ENCODE measurements around the gene GPR39. TPM values are rescaled to one million over a fixed set of nuclear protein-coding genes. Genes with fewer than 3 reads are reported as not detected.

Gene GPR39
- total and polyA plus RNA-seq, 8 donors, result 3.9 to 24.4 (median 4.6) TPM

DNA sequence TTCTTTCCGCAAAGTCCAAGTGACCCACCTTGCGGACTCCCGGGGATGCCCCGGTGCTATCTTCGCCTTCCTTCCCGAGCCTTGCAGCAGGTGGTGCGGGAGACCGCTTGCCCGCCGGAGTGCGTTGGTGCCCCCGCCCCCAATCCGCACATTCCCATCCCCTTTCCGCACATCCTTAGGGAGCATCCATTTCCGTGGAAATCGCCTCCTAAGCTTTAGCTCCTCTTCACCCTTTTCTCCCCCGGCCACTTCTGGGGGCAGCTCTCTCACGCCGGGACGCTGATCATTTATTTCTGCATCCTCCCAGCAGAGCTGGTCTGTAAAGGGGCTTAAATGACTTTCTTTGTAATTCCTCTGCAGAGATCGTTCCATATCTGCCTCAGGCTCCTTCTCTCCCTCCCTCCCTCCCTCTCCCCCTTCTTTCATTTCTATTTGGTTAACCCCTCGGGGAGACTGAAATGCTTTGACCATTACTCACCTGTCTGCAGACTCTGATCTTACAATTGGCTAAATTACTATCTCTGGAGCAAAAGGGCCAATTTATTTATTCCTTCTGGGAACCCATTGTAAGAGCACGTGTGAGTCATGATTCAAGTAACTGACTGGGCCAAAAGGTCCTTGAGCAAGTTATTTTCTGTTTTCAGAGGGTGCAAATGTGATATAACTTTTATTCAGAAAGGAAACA, 254.7 kb downstream of the GPR39 start:
- peak in 1 of 4 donors; percentile 65 for DNase-seq
- no peak overlapping the region for H3K27ac ChIP-seq
- H3K27me3 ChIP-seq, result peaks cover 21 to 55% of the 10 kb centered on the region in 2 donors
- H3K4me1 ChIP-seq, result peaks cover 3 to 29% of the 10 kb centered on the region in 2 donors
- no peaks in the 10 kb centered on the region for H3K36me3 ChIP-seq
- intact Hi-C loops (cut with DNase I), result no loop called here
- TF ChIP-seq, protein P1, sequence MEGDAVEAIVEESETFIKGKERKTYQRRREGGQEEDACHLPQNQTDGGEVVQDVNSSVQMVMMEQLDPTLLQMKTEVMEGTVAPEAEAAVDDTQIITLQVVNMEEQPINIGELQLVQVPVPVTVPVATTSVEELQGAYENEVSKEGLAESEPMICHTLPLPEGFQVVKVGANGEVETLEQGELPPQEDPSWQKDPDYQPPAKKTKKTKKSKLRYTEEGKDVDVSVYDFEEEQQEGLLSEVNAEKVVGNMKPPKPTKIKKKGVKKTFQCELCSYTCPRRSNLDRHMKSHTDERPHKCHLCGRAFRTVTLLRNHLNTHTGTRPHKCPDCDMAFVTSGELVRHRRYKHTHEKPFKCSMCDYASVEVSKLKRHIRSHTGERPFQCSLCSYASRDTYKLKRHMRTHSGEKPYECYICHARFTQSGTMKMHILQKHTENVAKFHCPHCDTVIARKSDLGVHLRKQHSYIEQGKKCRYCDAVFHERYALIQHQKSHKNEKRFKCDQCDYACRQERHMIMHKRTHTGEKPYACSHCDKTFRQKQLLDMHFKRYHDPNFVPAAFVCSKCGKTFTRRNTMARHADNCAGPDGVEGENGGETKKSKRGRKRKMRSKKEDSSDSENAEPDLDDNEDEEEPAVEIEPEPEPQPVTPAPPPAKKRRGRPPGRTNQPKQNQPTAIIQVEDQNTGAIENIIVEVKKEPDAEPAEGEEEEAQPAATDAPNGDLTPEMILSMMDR (IDR thresholded peaks at IDR 0.05), result no peak
- ATAC-seq, result peak; percentile 8
- no peaks in the 10 kb centered on the region for H3K9me3 ChIP-seq
- H3K4me3 ChIP-seq, result peak overlapping the region in 1 of 2 donors; percentile 45

DNA sequence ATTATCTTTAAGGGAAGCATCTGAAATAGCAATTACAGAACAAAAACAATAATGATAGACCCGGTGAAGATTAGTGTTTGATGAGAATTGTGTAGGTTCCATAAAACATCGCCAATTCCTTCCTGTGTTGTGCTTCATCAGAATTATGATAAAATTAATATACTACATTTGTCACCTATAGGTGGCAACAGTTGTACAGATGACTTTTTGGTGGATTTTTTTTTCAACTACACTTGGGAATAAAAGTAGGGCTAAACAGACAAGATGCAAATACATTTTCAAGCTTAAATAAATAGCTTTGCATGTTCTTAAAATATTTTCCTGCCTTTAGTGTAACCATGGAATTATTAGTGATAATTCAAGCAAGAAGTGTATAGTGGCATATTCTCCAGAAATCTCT, 260.4 kb downstream of the GPR39 start:
- peaks cover 0 to 7% of the 10 kb centered on the region in 2 donors for H3K27me3 ChIP-seq
- DNase-seq (no peak), ATAC-seq (no peak)
- TF ChIP-seq, protein P1 (IDR thresholded peaks at IDR 0.05), result no peak
- intact Hi-C loops (cut with DNase I), result no loop called here
- H3K4me3 ChIP-seq, result no peak overlapping the region
- no peaks in the 10 kb centered on the region for H3K9me3 ChIP-seq
- H3K36me3 ChIP-seq, result no peaks in the 10 kb centered on the region
- no peak overlapping the region for H3K27ac ChIP-seq
- no peaks in the 10 kb centered on the region for H3K4me1 ChIP-seq

DNA sequence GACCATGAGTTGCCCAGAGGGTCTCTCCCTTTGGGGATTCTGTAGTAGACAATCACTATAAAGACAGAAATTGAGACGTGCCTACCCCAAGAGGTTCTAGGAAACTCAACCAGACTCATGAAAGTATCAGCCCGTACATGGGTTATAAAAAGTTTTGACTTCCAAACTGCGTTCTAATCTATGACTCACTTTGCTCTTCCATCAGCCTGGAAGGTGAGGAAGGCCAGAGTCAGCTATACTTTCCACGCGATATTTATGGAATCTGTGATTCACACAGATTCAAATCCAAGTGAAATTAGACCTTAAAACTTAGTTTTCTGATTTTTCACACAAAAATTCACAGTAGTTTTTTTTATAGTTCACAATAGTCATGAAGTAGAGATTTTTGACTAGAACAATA, 261.1 kb downstream of the GPR39 start:
- DNase-seq, result no peak
- no peak for ATAC-seq

DNA sequence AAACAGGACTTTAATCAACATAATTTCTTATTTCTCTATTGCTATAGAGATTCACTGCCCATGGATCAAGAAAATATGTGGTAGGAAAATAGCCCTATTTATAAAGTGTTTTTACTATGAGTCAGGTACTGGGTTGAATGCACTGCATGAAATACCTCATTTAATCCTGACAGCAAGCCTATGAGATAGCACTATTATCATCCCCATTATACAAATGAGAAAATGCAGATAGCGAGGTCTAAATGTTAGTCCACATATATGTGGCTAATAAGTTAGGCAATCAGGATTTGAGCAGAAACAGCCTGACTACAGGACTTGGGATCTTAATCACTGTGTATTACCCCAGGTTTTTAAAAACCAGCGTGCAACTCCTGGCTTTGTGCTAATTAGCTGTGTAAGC, 261.9 kb downstream of the GPR39 start:
- no peaks in the 10 kb centered on the region for H3K4me1 ChIP-seq
- TF ChIP-seq, protein P1 (IDR thresholded peaks at IDR 0.05), result no peak
- H3K4me3 ChIP-seq, result no peak overlapping the region
- no peaks in the 10 kb centered on the region for H3K9me3 ChIP-seq
- no peaks in the 10 kb centered on the region for H3K36me3 ChIP-seq
- no peak for ATAC-seq
- H3K27ac ChIP-seq, result no peak overlapping the region
- DNase-seq, result no peak
- H3K27me3 ChIP-seq, result no peaks in the 10 kb centered on the region
- intact Hi-C loops (cut with DNase I), result no loop called here

More for the DNA sequence above, 261.1 kb downstream of the GPR39 start:
- H3K27me3 ChIP-seq, result peaks cover 0 to under 1% of the 10 kb centered on the region in 2 donors
- H3K4me3 ChIP-seq, result no peak overlapping the region
- no peaks in the 10 kb centered on the region for H3K36me3 ChIP-seq
- H3K27ac ChIP-seq, result no peak overlapping the region
- TF ChIP-seq, protein P1 (IDR thresholded peaks at IDR 0.05), result no peak
- no peaks in the 10 kb centered on the region for H3K4me1 ChIP-seq
- intact Hi-C loops (cut with DNase I), result no loop called here
- H3K9me3 ChIP-seq, result no peaks in the 10 kb centered on the region

DNA sequence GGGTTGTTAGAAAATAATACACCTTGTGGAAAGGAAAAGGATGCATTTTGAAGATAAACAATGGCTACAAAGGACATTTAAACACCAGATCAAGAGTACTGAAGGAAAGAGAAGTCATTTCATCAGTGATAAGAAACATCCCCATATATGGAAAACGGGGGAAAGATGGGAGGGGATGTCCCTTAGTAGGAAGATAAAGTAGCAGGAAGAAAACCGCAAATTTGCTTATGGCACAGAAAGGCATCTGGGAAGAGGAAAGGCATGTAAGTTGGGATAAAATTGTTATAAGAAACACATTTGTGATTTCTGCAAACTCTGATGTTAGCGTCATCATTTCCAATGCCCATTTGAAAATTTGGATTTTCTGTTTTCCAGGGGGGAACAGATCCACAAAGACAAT, 263.9 kb downstream of the GPR39 start:
- ATAC-seq, result no peak
- Histone ChIP-seq H3K36me3 (no peaks in the 10 kb centered on the region), H3K9me3 (no peaks in the 10 kb centered on the region), H3K27ac (no peak overlapping the region), H3K4me3 (no peak overlapping the region), H3K4me1 (no peaks in the 10 kb centered on the region), H3K27me3 (no peaks in the 10 kb centered on the region)
- DNase-seq, result no peak
- intact Hi-C loops (cut with DNase I), result no loop called here
- TF ChIP-seq, protein P1 (IDR thresholded peaks at IDR 0.05), result no peak

Measured in left lung (tissue), 10 donors.